ENCODE results near the gene CLDN9. TPM values are rescaled to one million over a fixed set of nuclear protein-coding genes. Genes with fewer than 3 reads are reported as not detected.

The CLDN9 gene
- total RNA-seq, 1 experiment from 2014 or later, result not detected

- H3K27ac ChIP-seq (ENCODE audit: low read depth, low read length, poor library complexity, severe bottlenecking), result no peak overlapping the region
- TF ChIP-seq EZH2 (IDR thresholded peaks at IDR 0.05; ENCODE audit: borderline replicate concordance, low read depth, low read length, poor library complexity, severe bottlenecking) (no peak), CTCF (conservative IDR thresholded peaks at IDR 0.05; ENCODE audit: low read depth, low read length) (no peak)
- H3K27me3 ChIP-seq (replicated peaks; ENCODE audit: insufficient read depth, low read depth, low read length, poor library complexity), result peaks cover 8% of the 10 kb centered on the region
- no peak for DNase-seq (ENCODE audit: low spot score)
- H3K4me1 ChIP-seq (ENCODE audit: insufficient read depth, low read length, poor library complexity, severe bottlenecking), result no peaks in the 10 kb centered on the region
- H3K4me3 ChIP-seq (ENCODE audit: low read depth, low read length, poor library complexity, severe bottlenecking), result no peak overlapping the region
- intact Hi-C loops (cut with micrococcal nuclease; ENCODE audit: unreplicated experiment), result no loop called here
- BruUV-seq (replicated peaks), result no TSS peak
- H3K36me3 ChIP-seq (ENCODE audit: insufficient read depth, low read length, poor library complexity, severe bottlenecking), result no peaks in the 10 kb centered on the region
- no peaks in the 10 kb centered on the region for H3K9me3 ChIP-seq (ENCODE audit: low read depth, low read length, poor library complexity, severe bottlenecking)
- ChIA-PET POLR2A (ENCODE audit: low non-redundant PET) (interaction anchor here (0.5 to 0.6 kb wide), 2 partner anchors 119 to 316 kb away, joined by 3 to 4 read pairs; no protein-coding TSS in a partner anchor), CTCF (no interaction called here)
These were observed 21.0 kb upstream of the CLDN9 start for GRCh38 chr16:2991566-2992261.

- no peak overlapping the region for H3K4me3 ChIP-seq (ENCODE audit: low read depth, low read length, poor library complexity, severe bottlenecking)
- no peak overlapping the region for H3K27ac ChIP-seq (ENCODE audit: low read depth, low read length, poor library complexity, severe bottlenecking)
- CTCF ChIA-PET, result no interaction called here
- no peaks in the 10 kb centered on the region for H3K36me3 ChIP-seq (ENCODE audit: insufficient read depth, low read length, poor library complexity, severe bottlenecking)
- intact Hi-C loops (cut with micrococcal nuclease; ENCODE audit: unreplicated experiment), result no loop called here
- TF ChIP-seq CTCF (conservative IDR thresholded peaks at IDR 0.05; ENCODE audit: low read depth, low read length) (no peak), EZH2 (IDR thresholded peaks at IDR 0.05; ENCODE audit: borderline replicate concordance, low read depth, low read length, poor library complexity, severe bottlenecking) (no peak)
- peaks cover 16% of the 10 kb centered on the region for H3K27me3 ChIP-seq (replicated peaks; ENCODE audit: insufficient read depth, low read depth, low read length, poor library complexity)
- H3K4me1 ChIP-seq (ENCODE audit: insufficient read depth, low read length, poor library complexity, severe bottlenecking), result no peaks in the 10 kb centered on the region
- no peaks in the 10 kb centered on the region for H3K9me3 ChIP-seq (ENCODE audit: low read depth, low read length, poor library complexity, severe bottlenecking)
- no TSS peak for BruUV-seq (replicated peaks)
- POLR2A ChIA-PET (ENCODE audit: low non-redundant PET), result interaction anchor here (0.5 to 0.6 kb wide), 2 partner anchors 120 to 316 kb away, joined by 3 to 4 read pairs; no protein-coding TSS in a partner anchor
- DNase-seq (ENCODE audit: low spot score), result no peak
These were observed 20.2 kb upstream of the CLDN9 start for GRCh38 chr16:2992383-2993081.

GRCh38 chr16:2996298-2996697 lies 16.4 kb upstream of the CLDN9 start:
- intact Hi-C loops (cut with micrococcal nuclease; ENCODE audit: unreplicated experiment), result no loop called here
- H3K27me3 ChIP-seq (replicated peaks; ENCODE audit: insufficient read depth, low read depth, low read length, poor library complexity), result peaks cover 46% of the 10 kb centered on the region
- CTCF ChIA-PET, result no interaction called here

More at GRCh38 chr16:2996298-2996697, 16.4 kb upstream of the CLDN9 start:
- DNase-seq (ENCODE audit: low spot score), result no peak
- Histone ChIP-seq H3K9me3 (ENCODE audit: low read depth, low read length, poor library complexity, severe bottlenecking) (no peaks in the 10 kb centered on the region), H3K4me3 (ENCODE audit: low read depth, low read length, poor library complexity, severe bottlenecking) (no peak overlapping the region), H3K27ac (ENCODE audit: low read depth, low read length, poor library complexity, severe bottlenecking) (no peak overlapping the region), H3K36me3 (ENCODE audit: insufficient read depth, low read length, poor library complexity, severe bottlenecking) (no peaks in the 10 kb centered on the region), H3K4me1 (ENCODE audit: insufficient read depth, low read length, poor library complexity, severe bottlenecking) (no peaks in the 10 kb centered on the region)
- POLR2A ChIA-PET (ENCODE audit: low non-redundant PET), result no interaction called here
- TF ChIP-seq CTCF (conservative IDR thresholded peaks at IDR 0.05; ENCODE audit: low read depth, low read length) (no peak), EZH2 (IDR thresholded peaks at IDR 0.05; ENCODE audit: borderline replicate concordance, low read depth, low read length, poor library complexity, severe bottlenecking) (no peak)
- no TSS peak for BruUV-seq (replicated peaks)

Measured in A673 (cell line).